Epithelial cell of esophagus (primary cell): ENCODE results near the gene IL1A.

Experiments
- DNase-seq: peaks from one replicate; pipeline ENCODE4 v3.0.0; 2010; ENCODE audit warnings: low read depth
- H3K4me3 ChIP-seq: 2 replicates; pipeline ENCODE4 v1.5.1; 2011; ENCODE audit warnings: mild to moderate bottlenecking, low read length, control low read depth
- CTCF ChIP-seq: IDR thresholded peaks from 2 replicates; pipeline ENCODE4 v1.5.1; 2011; ENCODE audit warnings: low read depth, mild to moderate bottlenecking, low read length, control low read depth, inconsistent platforms; ENCODE audit not compliant: insufficient read depth; ENCODE audit errors: missing control alignments

IL1A gene

GRCh38 chr2:112830682-112831512, 46.6 kb upstream of the IL1A start:
- TF ChIP-seq CTCF, result no peak
- H3K4me3 ChIP-seq, result no peak overlapping the region
- DNase-seq, result no peak

- TF ChIP-seq CTCF, result no peak
- no peak overlapping the region for H3K4me3 ChIP-seq
- DNase-seq, result peak; percentile 45
These were observed 45.8 kb upstream of the IL1A start for GRCh38 chr2:112829961-112830681.

GRCh38 chr2:112829101-112829960, 45.0 kb upstream of the IL1A start:
- no peak for TF ChIP-seq CTCF
- no peak overlapping the region for H3K4me3 ChIP-seq
- peak; percentile 66 for DNase-seq

- TF ChIP-seq CTCF, result no peak
- no peak for DNase-seq
These were observed 44.0 kb upstream of the IL1A start for GRCh38 chr2:112828251-112828691.

GRCh38 chr2:112827604-112828185, 43.4 kb upstream of the IL1A start:
- TF ChIP-seq CTCF, result no peak
- H3K4me3 ChIP-seq, result no peak overlapping the region
- DNase-seq, result peak; percentile 50

More at GRCh38 chr2:112828251-112828691, 44.0 kb upstream of the IL1A start:
- no peak overlapping the region for H3K4me3 ChIP-seq

- no peak for DNase-seq
- no peak for TF ChIP-seq CTCF
- H3K4me3 ChIP-seq, result no peak overlapping the region
These were observed 42.7 kb upstream of the IL1A start for GRCh38 chr2:112827009-112827408.
